GM12892 (cell line): Measurements from ENCODE around the gene NTRK3.

Experiments used
- POLR2A ChIP-seq: IDR thresholded peaks from 2 replicates; pipeline ENCODE4 v1.6.1; 2011; ENCODE audit warnings: low read depth, low read length, control low read depth
- POLR2AphosphoS5 ChIP-seq: IDR thresholded peaks from 2 replicates; pipeline ENCODE4 v1.6.1; 2011; ENCODE audit warnings: low read depth, low read length, control low read depth
- TAF1 ChIP-seq: IDR thresholded peaks from 2 replicates; pipeline ENCODE4 v1.6.1; 2011; ENCODE audit warnings: low read depth, mild to moderate bottlenecking, control low read depth, low read length, borderline replicate concordance

DNA sequence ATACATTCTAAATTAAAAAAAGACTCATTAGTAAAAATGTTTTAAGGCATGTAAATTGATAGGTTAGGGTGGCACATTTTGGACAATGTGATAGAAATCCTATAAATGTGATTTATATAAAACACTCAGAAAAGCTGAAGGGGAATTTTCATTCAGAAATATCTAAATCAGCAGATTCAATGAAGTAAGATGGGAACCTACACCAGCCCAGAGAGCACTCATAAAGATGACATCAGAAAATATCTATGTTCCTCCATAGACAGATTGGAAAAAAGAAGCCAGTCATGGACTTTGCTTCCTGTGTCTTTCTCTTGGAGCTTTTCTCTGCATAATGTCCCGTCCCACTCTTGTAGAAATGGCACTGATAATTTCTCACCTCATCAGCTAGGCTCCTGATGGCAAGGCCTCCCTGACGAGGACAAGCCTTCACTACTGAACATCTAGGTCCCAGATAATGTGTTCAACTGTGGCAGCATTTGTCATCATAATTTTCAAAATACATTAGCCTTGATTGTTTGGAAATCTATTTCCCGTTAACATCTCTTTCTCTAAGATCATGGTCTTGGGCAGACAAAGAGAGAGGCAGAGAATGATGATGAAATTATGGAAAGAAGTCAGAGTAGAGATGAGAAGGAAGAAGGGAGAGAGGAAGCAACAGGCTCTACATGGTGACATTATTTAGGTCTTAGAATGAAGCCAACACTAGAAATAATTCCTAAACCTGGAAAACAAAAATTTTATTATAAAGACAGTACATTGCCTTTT lies 354.4 kb downstream of the NTRK3 start:
- TF ChIP-seq POLR2A (no peak), TAF1 (no peak), POLR2AphosphoS5 (no peak)
